AG04449 (cell line): ENCODE measurements around the gene TSPAN17.

Experiments
- CTCF ChIA-PET: fragments of 350-600 bp; formaldehyde crosslinking; extraction: SDS; loops from one replicate; lab custom pipeline; 2021; ENCODE audit warnings: antibody characterized with exemption; lab: Yijun Ruan, JAX
- POLR2A ChIA-PET: fragments of 400-600, 350-600 bp; formaldehyde crosslinking; extraction: SDS; loops from one replicate; lab custom pipeline; 2020; ENCODE audit warnings: antibody characterized with exemption, inconsistent platforms; lab: Yijun Ruan, JAX
- DNase-seq: peaks from one replicate; pipeline ENCODE4 v3.0.0-alpha.2; 2010; ENCODE audit warnings: low read depth, low spot score
- H3K4me3 ChIP-seq: 2 replicates; pipeline ENCODE4 v1.5.1; 2011; ENCODE audit warnings: low read depth, mild to moderate bottlenecking, control low read depth, low read length
- CTCF ChIP-seq: IDR thresholded peaks from one replicate; pipeline ENCODE4 v1.5.1; 2011; ENCODE audit warnings: mild to moderate bottlenecking, moderate library complexity, low read length, control low read depth, inconsistent platforms; ENCODE audit not compliant: insufficient read depth; ENCODE audit errors: missing control alignments

Gene TSPAN17

GRCh38 chr5:176703857-176704256 lies 56.6 kb downstream of the TSPAN17 start:
- DNase-seq, result no peak
- no peak overlapping the region for H3K4me3 ChIP-seq
- TF ChIP-seq CTCF, result no peak
- CTCF ChIA-PET, result no interaction called here
- POLR2A ChIA-PET, result no interaction called here

- POLR2A ChIA-PET, result no interaction called here
- H3K4me3 ChIP-seq, result no peak overlapping the region
- DNase-seq, result no peak
- no peak for TF ChIP-seq CTCF
- CTCF ChIA-PET, result no interaction called here
Observed at GRCh38 chr5:176704355-176704754, 57.1 kb downstream of the TSPAN17 start.

- no peak for TF ChIP-seq CTCF
- CTCF ChIA-PET, result no interaction called here
- POLR2A ChIA-PET, result no interaction called here
- H3K4me3 ChIP-seq, result no peak overlapping the region
- DNase-seq, result no peak
Observed at GRCh38 chr5:176704817-176705216, 57.5 kb downstream of the TSPAN17 start.
